Activated CD8-positive, alpha-beta memory T cell treated with anti-CD3 and anti-CD28 coated beads for 36 hours (primary cell): ENCODE results near the gene RAB11FIP3. TPM values are rescaled to one million over a fixed set of nuclear protein-coding genes. Genes with fewer than 3 reads are reported as not detected.
"Not testable (repeated sequence)": the region's sequence is repeated elsewhere in the genome, so short reads cannot be mapped to it uniquely, and the experiment has no call there.

ENCODE experiments used
- CTCF ChIA-PET: fragments of 350-600 bp; sonication (Branson Sonifier 250); formaldehyde crosslinking; loops from one replicate; lab custom pipeline; 2021; ENCODE audit warnings: antibody characterized with exemption; lab: Charles Lee
- POLR2A ChIA-PET: fragments of 350-600 bp; sonication (Branson Sonifier 250); formaldehyde crosslinking; loops from one replicate; lab custom pipeline; 2021; ENCODE audit warnings: antibody characterized with exemption; lab: Charles Lee
- total RNA-seq, 2 experiments: library from RNA; stranded (reverse); gene quantifications; one replicate each; pipeline ENCODE4 v1.2.3, GENCODE V29; 2021

RAB11FIP3 gene
- total RNA-seq, 2 experiments from 2014 or later, result 28.2 to 29.3 TPM

- POLR2A ChIA-PET, result no interaction called here
- CTCF ChIA-PET, result interaction anchor here (0.6 kb wide), 1 partner anchor 1412 kb away, joined by 3 read pairs; no protein-coding TSS in a partner anchor
These were observed 25.5 kb downstream of the RAB11FIP3 start for GRCh38 chr16:450785-451512.

DNA sequence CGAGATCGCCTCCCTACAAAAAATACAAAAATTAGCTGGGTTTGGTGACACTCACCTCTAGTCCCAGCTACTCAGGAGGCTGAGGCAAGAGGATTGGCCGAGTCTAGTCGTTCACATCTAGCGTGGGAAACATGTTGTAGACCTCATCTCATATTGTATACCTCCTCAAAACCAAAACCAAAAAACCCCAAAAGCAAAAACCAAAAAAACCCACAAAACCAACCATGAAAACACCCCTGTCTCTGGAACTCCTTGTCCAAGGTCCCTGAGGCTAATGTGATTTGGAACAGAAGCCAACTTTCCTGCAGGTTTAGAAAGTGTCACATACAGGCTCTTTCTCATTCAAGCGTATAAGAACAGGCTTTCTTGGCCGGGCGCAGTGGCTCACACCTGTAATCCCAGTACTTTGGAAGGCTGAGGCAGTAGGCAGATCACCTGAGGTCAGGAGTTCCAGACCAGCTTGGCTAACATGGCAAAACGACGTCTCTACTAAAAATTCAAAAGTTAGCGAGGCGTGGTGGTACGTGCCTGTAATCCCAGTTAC lies 29.0 kb downstream of the RAB11FIP3 start:
- CTCF ChIA-PET, result interaction anchor here (0.7 to 0.8 kb wide), 2 partner anchors 44 to 65 kb away, joined by 3 to 5 read pairs; no protein-coding TSS in a partner anchor
- POLR2A ChIA-PET, result no interaction called here

DNA sequence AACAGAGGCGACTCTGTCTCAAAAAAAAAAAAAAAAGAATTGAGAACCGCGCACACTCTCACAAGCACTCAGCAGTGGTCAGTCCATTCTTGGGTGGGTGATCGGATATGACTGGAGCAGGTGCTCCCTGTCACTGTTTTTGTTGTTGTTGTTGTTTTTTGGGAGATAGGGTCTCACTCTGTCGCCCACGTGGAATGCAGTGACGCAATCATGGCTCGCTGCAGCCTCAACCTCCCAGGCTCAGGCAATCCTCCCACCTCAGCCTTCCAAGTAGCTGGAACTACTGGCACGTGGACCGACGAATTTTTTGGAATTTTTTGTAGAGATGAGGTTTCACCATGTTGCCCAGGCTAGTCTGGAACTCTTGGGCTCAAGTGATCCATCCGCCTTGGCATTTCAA lies 30.0 kb downstream of the RAB11FIP3 start:
- POLR2A ChIA-PET, result no interaction called here

DNA sequence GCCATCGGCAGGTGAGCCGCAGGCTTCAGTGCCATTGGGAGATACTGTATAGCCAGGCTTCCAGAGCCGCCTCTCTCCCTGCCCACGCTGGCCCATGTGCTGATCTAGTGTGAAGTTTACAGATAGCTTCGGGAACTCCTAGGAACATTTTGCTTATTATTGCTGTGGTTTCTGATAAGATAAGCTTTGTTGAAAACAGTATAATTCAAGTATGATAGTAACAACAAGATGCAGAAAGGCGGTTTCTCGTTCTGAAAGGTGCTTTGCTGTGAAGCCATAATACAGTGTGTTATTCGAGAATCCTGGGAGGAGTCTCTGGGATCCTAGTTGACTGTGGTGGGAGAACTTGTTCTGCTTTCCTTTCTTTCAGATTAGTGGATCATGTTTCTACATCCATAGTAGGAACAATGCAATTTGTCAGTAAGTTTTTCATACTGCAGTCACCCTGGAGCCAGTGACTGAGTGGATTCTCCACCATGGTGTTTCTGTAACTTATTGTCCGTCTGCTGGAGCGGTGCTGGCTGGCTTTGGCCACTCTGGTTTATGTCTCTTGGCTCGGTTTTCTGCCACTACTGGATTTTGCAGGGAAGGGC lies 31.5 kb downstream of the RAB11FIP3 start:
- CTCF ChIA-PET, result no interaction called here
- POLR2A ChIA-PET, result no interaction called here

More for the DNA sequence above, 30.0 kb downstream of the RAB11FIP3 start:
- CTCF ChIA-PET, result interaction anchor here (0.8 kb wide), 1 partner anchor 64 kb away, joined by 3 read pairs; no protein-coding TSS in a partner anchor

DNA sequence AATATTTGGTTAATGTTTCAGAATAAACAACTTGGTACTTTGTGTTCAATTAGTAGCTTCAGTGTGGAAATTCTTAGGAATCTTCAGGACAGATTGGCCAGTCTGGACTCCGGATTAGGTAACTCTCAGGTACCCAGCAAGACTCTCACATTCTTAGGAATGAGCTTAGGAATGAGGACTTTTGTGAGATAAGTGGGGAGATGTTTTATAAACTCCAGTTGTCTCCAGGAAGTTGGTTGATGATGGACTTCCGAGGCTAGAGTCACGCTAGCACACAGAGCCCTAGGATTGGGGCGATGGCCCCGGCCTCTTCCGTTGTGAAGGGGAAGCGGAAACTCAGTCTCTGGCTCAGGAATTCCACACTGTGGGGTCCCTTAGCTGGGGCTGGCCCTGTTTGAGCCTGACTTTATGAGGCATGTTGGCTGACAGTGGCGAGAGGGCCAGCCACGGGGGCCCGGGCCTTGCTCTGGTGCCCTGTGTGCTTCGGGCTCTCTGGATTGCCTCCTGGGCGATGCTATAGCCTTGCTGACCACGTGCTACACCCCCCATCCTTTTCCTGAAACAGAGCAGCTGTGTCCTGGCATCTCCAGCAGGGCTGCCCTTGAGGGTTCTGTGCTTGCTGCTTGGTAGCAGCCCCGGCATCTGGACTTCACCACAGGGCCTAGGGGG lies 32.4 kb downstream of the RAB11FIP3 start:
- POLR2A ChIA-PET, result no interaction called here
- CTCF ChIA-PET, result no interaction called here

GRCh38 chr16:459761-460160 lies 34.3 kb downstream of the RAB11FIP3 start:
- POLR2A ChIA-PET, result no interaction called here
- CTCF ChIA-PET, result interaction anchor here (0.8 kb wide), 1 partner anchor 352 kb away, joined by 3 read pairs; no protein-coding TSS in a partner anchor

DNA sequence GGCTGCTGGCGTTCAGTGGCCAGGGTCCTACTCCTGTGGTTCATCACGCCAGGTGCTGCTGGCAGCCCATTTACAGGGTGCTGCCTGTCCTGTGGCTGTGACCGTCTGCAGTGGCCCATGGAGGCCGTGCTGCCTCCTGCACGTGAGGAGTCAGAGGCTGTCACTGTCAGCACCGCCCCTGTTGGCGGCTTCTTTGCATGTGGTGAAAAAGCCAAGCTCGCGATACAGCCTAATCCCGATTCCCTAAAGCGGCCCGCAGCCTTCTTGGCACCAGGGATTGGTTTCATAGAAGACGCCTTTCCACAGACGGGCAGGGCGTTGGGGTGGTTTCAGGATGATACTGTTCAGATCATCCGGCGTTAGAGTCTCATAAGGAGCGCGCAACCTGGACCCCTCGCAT lies 35.3 kb downstream of the RAB11FIP3 start:
- ChIA-PET POLR2A (no interaction called here), CTCF (no interaction called here)

DNA sequence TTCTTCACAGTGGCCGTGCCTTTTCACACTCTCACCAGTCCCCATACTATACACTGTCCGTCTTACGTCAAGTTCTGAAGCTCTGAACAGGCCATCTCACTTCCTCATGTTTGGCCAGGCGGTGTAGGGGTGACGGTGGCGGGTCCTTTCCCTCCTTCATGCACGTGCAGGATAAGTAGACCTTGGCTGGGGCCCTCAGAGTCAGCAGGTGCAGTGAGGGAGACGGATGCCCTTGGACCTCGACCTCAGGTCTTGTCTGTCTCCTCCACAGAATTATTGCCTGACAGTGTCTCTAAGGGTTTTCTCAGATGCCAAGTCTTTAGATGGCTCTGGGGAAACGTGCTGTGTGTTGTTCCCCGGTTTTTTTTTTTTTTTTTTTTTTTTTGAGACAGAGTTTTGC lies 37.6 kb downstream of the RAB11FIP3 start:
- CTCF ChIA-PET, result interaction anchor here (0.7 kb wide), 1 partner anchor 125 kb away, joined by 3 read pairs; no protein-coding TSS in a partner anchor
- POLR2A ChIA-PET, result no interaction called here

DNA sequence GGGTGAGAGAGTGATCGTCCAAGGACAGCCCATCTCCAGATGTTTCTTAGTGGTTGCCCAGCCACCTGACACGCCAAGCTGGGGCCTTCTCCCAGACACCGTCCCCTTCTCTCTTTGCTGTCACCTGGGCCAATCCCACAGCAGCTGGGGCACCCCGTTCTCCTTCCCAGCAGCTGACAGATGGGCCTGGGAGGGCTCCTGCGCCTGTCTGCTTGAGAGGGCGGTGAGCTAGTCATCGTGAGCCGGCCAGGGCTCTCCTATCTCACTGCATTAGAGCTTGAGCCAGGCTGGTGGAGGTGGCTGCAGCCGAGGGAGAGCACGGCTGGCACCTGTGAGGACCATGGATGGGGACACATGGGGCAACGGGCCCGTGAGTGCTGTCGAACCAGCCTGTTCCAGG lies 41.2 kb downstream of the RAB11FIP3 start:
- POLR2A ChIA-PET, result no interaction called here
- CTCF ChIA-PET, result interaction anchor here (0.5 kb wide), 1 partner anchor 346 kb away, joined by 3 read pairs; no protein-coding TSS in a partner anchor

GRCh38 chr16:467249-467871 lies 41.9 kb downstream of the RAB11FIP3 start:
- CTCF ChIA-PET, POLR2A ChIA-PET: not testable (repeated sequence)

GRCh38 chr16:468068-468821 lies 42.8 kb downstream of the RAB11FIP3 start:
- CTCF ChIA-PET, result no interaction called here

DNA sequence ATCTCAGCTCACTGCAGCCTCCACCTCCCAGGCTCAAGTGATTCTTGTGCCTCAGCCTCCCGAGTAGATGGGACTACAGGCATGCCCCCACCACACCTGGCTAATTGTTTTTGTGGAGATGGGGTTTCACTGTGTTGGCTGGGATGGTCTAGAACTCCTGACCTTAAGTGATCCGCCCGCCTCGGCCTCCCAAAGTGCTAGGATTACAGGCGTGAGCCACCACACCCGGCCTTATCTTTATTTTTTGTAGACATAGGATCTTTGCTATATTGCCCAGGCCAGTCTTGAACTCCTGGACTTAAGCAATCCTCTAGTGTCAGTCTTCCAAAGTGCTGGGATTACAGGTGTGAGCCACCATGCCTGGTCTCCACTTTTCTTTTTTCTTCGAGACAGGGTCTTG lies 44.0 kb downstream of the RAB11FIP3 start:
- CTCF ChIA-PET, POLR2A ChIA-PET: not testable (repeated sequence)

More at GRCh38 chr16:468068-468821, 42.8 kb downstream of the RAB11FIP3 start:
- POLR2A ChIA-PET, result interaction anchor here (0.6 kb wide), 1 partner anchor 52 kb away, joined by 4 read pairs; no protein-coding TSS in a partner anchor

GRCh38 chr16:470418-470817 lies 45.0 kb downstream of the RAB11FIP3 start:
- CTCF ChIA-PET, result no interaction called here

GRCh38 chr16:471353-472198 lies 46.1 kb downstream of the RAB11FIP3 start:
- POLR2A ChIA-PET, result no interaction called here
- CTCF ChIA-PET, result no interaction called here

More at GRCh38 chr16:470418-470817, 45.0 kb downstream of the RAB11FIP3 start:
- POLR2A ChIA-PET, result no interaction called here

- POLR2A ChIA-PET, result no interaction called here
These were observed 46.7 kb downstream of the RAB11FIP3 start for GRCh38 chr16:472199-472504.

DNA sequence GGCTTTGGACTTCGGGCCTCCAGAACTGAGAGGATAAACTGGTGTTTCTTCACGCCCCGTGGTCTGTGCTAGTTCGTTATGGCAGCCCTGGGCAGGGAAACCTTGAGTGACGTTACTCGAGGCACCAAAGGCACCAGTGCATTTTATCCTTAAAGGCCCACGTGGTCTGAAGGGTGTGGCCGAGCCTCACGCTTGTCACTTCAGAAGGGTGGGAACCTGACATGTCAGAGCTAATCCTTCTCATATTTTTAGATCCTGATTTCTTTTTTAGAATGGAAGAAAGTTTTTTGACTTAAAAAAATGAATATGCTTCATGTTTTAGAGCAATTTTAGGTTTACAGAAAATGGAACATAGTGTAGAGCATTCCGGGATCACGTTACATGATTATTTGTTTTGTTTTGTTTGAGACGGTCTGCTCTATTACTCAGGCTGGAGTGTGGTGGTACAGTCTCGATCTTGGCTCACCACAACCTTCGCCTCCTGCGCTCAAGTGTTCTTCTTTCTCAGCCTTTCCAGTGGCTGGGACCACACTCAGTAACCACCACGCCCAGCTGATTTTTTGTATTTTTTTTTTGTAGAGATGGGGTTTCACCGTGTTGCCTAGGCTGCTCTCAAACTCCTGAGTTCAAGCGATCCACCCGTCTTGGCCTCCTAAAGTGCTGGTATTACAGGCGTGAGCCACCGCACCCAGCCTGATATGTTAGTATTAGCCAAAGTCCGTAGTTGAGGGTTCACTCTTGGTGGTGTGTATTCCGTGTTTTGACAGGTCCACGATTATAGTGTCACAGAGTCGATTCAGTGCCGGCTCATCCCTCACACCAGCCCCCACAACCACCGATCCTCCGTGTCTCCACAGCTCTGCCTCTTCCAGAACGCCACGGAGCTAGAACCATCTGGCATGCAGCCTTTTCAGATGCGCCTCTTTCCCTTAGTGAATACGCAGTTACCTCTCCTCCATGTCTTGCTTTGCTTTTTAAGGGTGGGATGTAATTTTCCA lies 47.9 kb downstream of the RAB11FIP3 start:
- CTCF ChIA-PET, result interaction anchor here (1.0 kb wide), 1 partner anchor 109 kb away, joined by 3 read pairs; no protein-coding TSS in a partner anchor
- POLR2A ChIA-PET, result no interaction called here

More at GRCh38 chr16:472199-472504, 46.7 kb downstream of the RAB11FIP3 start:
- CTCF ChIA-PET, result no interaction called here
